GM21360 (cell line): ENCODE measurements around the gene CDCA4.

ENCODE experiments used
- ATAC-seq: cut with Tn5 transposase; IDR thresholded peaks from one replicate; pipeline ENCODE4 v1.9.1; 2021; ENCODE audit warnings: mild to moderate bottlenecking, moderate library complexity; ENCODE audit not compliant: unreplicated experiment

The CDCA4 gene

GRCh38 chr14:105018414-105018813, 2.5 kb downstream of the CDCA4 start:
- ATAC-seq = no peak

- ATAC-seq = no peak
Observed at GRCh38 chr14:105015905-105016304, 5.0 kb downstream of the CDCA4 start.

- ATAC-seq = no peak
Observed at GRCh38 chr14:105015242-105015641, 5.6 kb downstream of the CDCA4 start.

- no peak for ATAC-seq
Observed at GRCh38 chr14:105014631-105015030, 6.3 kb downstream of the CDCA4 start.

GRCh38 chr14:105014032-105014431, 6.9 kb downstream of the CDCA4 start:
- ATAC-seq = no peak

- no peak for ATAC-seq
Observed at GRCh38 chr14:105013150-105013785, 7.6 kb downstream of the CDCA4 start.

- no peak for ATAC-seq
Observed at GRCh38 chr14:105012171-105012985, 8.5 kb downstream of the CDCA4 start.

GRCh38 chr14:105011312-105011990, 9.4 kb downstream of the CDCA4 start:
- no peak for ATAC-seq

- no peak for ATAC-seq
Observed at GRCh38 chr14:105010891-105011291, 10.0 kb downstream of the CDCA4 start.

GRCh38 chr14:105010106-105010505, 10.8 kb downstream of the CDCA4 start:
- ATAC-seq = no peak

- ATAC-seq = no peak
Observed at GRCh38 chr14:105007593-105008264, 13.2 kb downstream of the CDCA4 start.

GRCh38 chr14:105006831-105007592, 13.9 kb downstream of the CDCA4 start:
- no peak for ATAC-seq

- ATAC-seq = no peak
Observed at GRCh38 chr14:105005929-105006830, 14.7 kb downstream of the CDCA4 start.

GRCh38 chr14:105005329-105005928, 15.5 kb downstream of the CDCA4 start:
- ATAC-seq = no peak

- ATAC-seq = no peak
Observed at GRCh38 chr14:104999361-104999760, 21.5 kb downstream of the CDCA4 start.

GRCh38 chr14:104998801-104999200, 22.1 kb downstream of the CDCA4 start:
- ATAC-seq = no peak

GRCh38 chr14:104996483-104996882, 24.4 kb downstream of the CDCA4 start:
- no peak for ATAC-seq

- no peak for ATAC-seq
Observed at GRCh38 chr14:104996032-104996431, 24.9 kb downstream of the CDCA4 start.

GRCh38 chr14:104994978-104995377, 25.9 kb downstream of the CDCA4 start:
- no peak for ATAC-seq
